ENCODE measurements around the gene UNCX. TPM values are rescaled to one million over a fixed set of nuclear protein-coding genes. Genes with fewer than 3 reads are reported as not detected.

Gene UNCX
- total RNA-seq, 1 experiment from 2014 or later: not detected

GRCh38 chr7:1242256-1242605, 9.6 kb downstream of the UNCX start:
- Histone ChIP-seq H3K9me3 (ENCODE audit: control insufficient read depth in 1 of 2, insufficient read depth in 1 of 2, low read depth in 1 of 2, low read length in 2 of 2) (no peaks in the 10 kb centered on the region), H3K27me3 (ENCODE audit: insufficient read depth, low read length) (no peaks in the 10 kb centered on the region), H3K36me3 (ENCODE audit: control insufficient read depth in 1 of 2, insufficient read depth in 2 of 2, low read length in 2 of 2) (no peaks in the 10 kb centered on the region), H3K79me2 (ENCODE audit: insufficient read depth, low read length) (no peaks in the 10 kb centered on the region), H3K4me3 (replicated peaks in 1 of 2; ENCODE audit: low read depth in 1 of 2, low read length in 2 of 2) (no peak overlapping the region), H3K4me2 (ENCODE audit: low read length) (no peak overlapping the region), H2AFZ (ENCODE audit: low read depth, low read length, poor library complexity, severe bottlenecking) (no peak overlapping the region), H3K27ac (ENCODE audit: low read depth, low read length) (no peak overlapping the region), H3K9me2 (ENCODE audit: insufficient read depth) (no peaks in the 10 kb centered on the region), H4K20me1 (ENCODE audit: insufficient read depth) (no peaks in the 10 kb centered on the region; the same call in 1 of the 2 replicates), H3K4me1 (ENCODE audit: control insufficient read depth in 1 of 2, insufficient read depth in 2 of 2, low read length in 2 of 2) (no peaks in the 10 kb centered on the region), H3K9ac (ENCODE audit: low read length) (no peak overlapping the region)
- TF ChIP-seq ELF1 (IDR thresholded peaks at IDR 0.05; ENCODE audit: borderline replicate concordance, low read depth): no peak
- TF ChIP-seq POLR2AphosphoS5 (IDR thresholded peaks at IDR 0.05; ENCODE audit: low read depth, low read length): no peak
- TF ChIP-seq SIN3A (IDR thresholded peaks at IDR 0.05; ENCODE audit: low read depth): no peak
- TF ChIP-seq SRF (IDR thresholded peaks at IDR 0.05; ENCODE audit: low read depth): no peak
- TF ChIP-seq, protein P1, sequence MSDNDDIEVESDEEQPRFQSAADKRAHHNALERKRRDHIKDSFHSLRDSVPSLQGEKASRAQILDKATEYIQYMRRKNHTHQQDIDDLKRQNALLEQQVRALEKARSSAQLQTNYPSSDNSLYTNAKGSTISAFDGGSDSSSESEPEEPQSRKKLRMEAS (IDR thresholded peaks at IDR 0.05): no peak
- TF ChIP-seq SP1 (IDR thresholded peaks at IDR 0.05; ENCODE audit: low read depth): no peak
- no peak for TF ChIP-seq CBX3 (IDR thresholded peaks at IDR 0.05; ENCODE audit: low read depth)
- TF ChIP-seq REST (IDR thresholded peaks at IDR 0.05; ENCODE audit: low read depth): no peak
- TF ChIP-seq RAD21 (IDR thresholded peaks at IDR 0.05; ENCODE audit: low read depth): no peak
- TF ChIP-seq CEBPB (IDR thresholded peaks at IDR 0.05; ENCODE audit: low read depth): no peak
- no TSS peak for BruUV-seq (replicated peaks)
- intact Hi-C loops (cut with micrococcal nuclease): no loop called here
- ChIA-PET CTCF (no interaction called here), RAD21 (ENCODE audit: low non-redundant PET in 1 of 2, low total read pairs in 2 of 2, uncharacterized antibody in 2 of 2, unreplicated experiment in 2 of 2) (no interaction called here), POLR2A (no interaction called here)
- no peak for ATAC-seq
- no peak for DNase-seq (ENCODE audit: low read depth, low spot score)

Measured in HCT116 (cell line).